22Rv1 (cell line): ENCODE data around the gene NRK.

Experiments
- ZFX ChIP-seq: fragments of 450-650 bp; IDR thresholded peaks from 2 replicates; pipeline ENCODE4 v1.6.1; 2017; ENCODE audit warnings: antibody characterized with exemption, borderline replicate concordance
- TF ChIP-seq, protein P1 (sequence below): fragments of 450-650 bp; IDR thresholded peaks from 2 replicates; pipeline ENCODE4 v1.5.1; 2017; ENCODE audit warnings: mild to moderate bottlenecking

DNA sequence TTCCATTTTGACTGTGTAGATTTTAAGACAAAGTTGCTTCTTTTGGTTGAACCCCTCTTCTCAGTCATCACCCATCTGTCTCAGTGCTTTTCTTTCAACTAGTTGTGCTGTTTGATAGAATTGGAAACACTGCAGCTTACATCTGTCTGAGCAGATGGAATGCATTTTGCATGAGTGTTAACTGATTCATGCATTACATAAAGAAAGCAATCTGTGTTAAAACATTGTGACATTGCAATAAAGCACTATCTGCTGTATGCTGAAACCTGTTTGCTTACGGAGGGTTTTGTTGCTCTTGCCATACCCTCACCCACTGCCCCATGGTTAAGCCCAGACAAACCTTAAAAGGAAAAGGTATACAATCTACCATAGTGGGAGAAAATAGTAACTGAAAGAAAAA lies 47.4 kb downstream of the NRK start:
- TF ChIP-seq, protein P1, sequence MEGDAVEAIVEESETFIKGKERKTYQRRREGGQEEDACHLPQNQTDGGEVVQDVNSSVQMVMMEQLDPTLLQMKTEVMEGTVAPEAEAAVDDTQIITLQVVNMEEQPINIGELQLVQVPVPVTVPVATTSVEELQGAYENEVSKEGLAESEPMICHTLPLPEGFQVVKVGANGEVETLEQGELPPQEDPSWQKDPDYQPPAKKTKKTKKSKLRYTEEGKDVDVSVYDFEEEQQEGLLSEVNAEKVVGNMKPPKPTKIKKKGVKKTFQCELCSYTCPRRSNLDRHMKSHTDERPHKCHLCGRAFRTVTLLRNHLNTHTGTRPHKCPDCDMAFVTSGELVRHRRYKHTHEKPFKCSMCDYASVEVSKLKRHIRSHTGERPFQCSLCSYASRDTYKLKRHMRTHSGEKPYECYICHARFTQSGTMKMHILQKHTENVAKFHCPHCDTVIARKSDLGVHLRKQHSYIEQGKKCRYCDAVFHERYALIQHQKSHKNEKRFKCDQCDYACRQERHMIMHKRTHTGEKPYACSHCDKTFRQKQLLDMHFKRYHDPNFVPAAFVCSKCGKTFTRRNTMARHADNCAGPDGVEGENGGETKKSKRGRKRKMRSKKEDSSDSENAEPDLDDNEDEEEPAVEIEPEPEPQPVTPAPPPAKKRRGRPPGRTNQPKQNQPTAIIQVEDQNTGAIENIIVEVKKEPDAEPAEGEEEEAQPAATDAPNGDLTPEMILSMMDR = no peak
- no peak for TF ChIP-seq ZFX
